ENCODE data around the gene KRTAP5-8. TPM values are rescaled to one million over a fixed set of nuclear protein-coding genes. Genes with fewer than 3 reads are reported as not detected.

Gene KRTAP5-8
- total and polyA plus RNA-seq, 2 donors (not counting 3 experiments of a cell fraction or from before 2014, with no cell fraction given) = 0.17 TPM; not detected in 1

DNA sequence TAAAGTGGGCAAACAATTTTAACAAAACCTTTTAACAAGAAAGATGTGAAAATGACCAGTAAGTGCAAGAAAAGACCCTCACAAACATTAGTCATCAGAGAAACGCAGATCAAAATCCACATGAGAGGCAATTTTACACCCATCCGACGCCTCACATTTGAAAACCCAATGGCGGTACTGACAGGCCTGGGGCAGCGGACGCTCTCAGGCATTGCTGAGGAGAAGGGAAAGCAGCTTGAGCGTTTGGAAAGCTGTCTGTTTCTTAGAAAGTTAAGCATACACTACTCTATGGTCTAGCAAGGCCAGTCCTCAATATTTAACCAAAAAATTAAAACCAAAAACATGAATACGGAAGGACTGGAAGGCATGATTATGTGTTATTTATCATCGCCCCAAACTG lies 2.0 kb upstream of the KRTAP5-8 start:
- BruUV-seq (replicated peaks) = no TSS peak

More for the DNA sequence above, 2.0 kb upstream of the KRTAP5-8 start:
- no peak overlapping the region for H3K4me3 ChIP-seq (replicated peaks in 1 of 3; ENCODE audit: insufficient read depth in 1 of 3, low read depth in 1 of 3, low read length in 3 of 3)
- H3K79me2 ChIP-seq (ENCODE audit: control insufficient read depth, insufficient read depth, low read length) = no peaks in the 10 kb centered on the region
- no peaks in the 10 kb centered on the region for H3K9me1 ChIP-seq (replicated peaks; ENCODE audit: control insufficient read depth, extremely low read depth, insufficient read depth, low read length)
- H3K27me3 ChIP-seq (ENCODE audit: control insufficient read depth in 2 of 2, insufficient read depth in 2 of 2, low read length in 2 of 2) = no peaks in the 10 kb centered on the region
- TF ChIP-seq POLR2AphosphoS5 (IDR thresholded peaks at IDR 0.05; ENCODE audit: insufficient read depth, low read depth, low read length) (no peak), FOS (IDR thresholded peaks at IDR 0.05; ENCODE audit: borderline replicate concordance, insufficient read depth, low read length) (no peak), MYC (IDR thresholded peaks at IDR 0.05; ENCODE audit: low read depth, low read length) (no peak), POLR2A (IDR thresholded peaks at IDR 0.05; ENCODE audit: low read depth, low read length) (no peak), GATA2 (IDR thresholded peaks at IDR 0.05; ENCODE audit: insufficient read depth, insufficient read length, low read depth, low read length) (no peak), EZH2 (IDR thresholded peaks at IDR 0.05; ENCODE audit: borderline replicate concordance, low read depth, low read length, severe bottlenecking) (no peak), JUN (IDR thresholded peaks at IDR 0.05; ENCODE audit: borderline replicate concordance, insufficient read depth, insufficient read length, low read depth) (no peak)
- TF ChIP-seq, protein P1, sequence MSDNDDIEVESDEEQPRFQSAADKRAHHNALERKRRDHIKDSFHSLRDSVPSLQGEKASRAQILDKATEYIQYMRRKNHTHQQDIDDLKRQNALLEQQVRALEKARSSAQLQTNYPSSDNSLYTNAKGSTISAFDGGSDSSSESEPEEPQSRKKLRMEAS (IDR thresholded peaks at IDR 0.05; ENCODE audit: insufficient read depth, insufficient read length) = no peak
- TF ChIP-seq, protein P2, sequence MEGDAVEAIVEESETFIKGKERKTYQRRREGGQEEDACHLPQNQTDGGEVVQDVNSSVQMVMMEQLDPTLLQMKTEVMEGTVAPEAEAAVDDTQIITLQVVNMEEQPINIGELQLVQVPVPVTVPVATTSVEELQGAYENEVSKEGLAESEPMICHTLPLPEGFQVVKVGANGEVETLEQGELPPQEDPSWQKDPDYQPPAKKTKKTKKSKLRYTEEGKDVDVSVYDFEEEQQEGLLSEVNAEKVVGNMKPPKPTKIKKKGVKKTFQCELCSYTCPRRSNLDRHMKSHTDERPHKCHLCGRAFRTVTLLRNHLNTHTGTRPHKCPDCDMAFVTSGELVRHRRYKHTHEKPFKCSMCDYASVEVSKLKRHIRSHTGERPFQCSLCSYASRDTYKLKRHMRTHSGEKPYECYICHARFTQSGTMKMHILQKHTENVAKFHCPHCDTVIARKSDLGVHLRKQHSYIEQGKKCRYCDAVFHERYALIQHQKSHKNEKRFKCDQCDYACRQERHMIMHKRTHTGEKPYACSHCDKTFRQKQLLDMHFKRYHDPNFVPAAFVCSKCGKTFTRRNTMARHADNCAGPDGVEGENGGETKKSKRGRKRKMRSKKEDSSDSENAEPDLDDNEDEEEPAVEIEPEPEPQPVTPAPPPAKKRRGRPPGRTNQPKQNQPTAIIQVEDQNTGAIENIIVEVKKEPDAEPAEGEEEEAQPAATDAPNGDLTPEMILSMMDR (IDR thresholded peaks at IDR 0.05; ENCODE audit: extremely low read depth in 1 of 2, insufficient read depth in 1 of 2, low read depth in 1 of 2, low read length in 2 of 2) = no peak
- ChIA-PET POLR2A (no interaction called here), CTCF (no interaction called here)
- no peaks in the 10 kb centered on the region for H3K4me1 ChIP-seq (ENCODE audit: control insufficient read depth, extremely low read depth, insufficient read depth, low read length)
- no peak overlapping the region for H3K27ac ChIP-seq (ENCODE audit: insufficient read depth, low read depth, low read length)
- H2AFZ ChIP-seq (ENCODE audit: low read depth, low read length) = no peak overlapping the region
- H3K36me3 ChIP-seq (ENCODE audit: control insufficient read depth in 2 of 2, extremely low read depth in 1 of 2, insufficient read depth in 2 of 2, low read length in 2 of 2) = no peaks in the 10 kb centered on the region
- H3K9ac ChIP-seq (replicated peaks; ENCODE audit: extremely low read depth, insufficient read depth, low read length) = no peak overlapping the region
- intact Hi-C loops (cut with micrococcal nuclease) = no loop called here
- FAIRE-seq (no peak), DNase-seq (ENCODE audit: low read depth, low spot score) (no peak)
- H3K4me2 ChIP-seq (ENCODE audit: insufficient read depth, low read length) = no peak overlapping the region
- H3K9me3 ChIP-seq (replicated peaks; ENCODE audit: control insufficient read depth, insufficient read depth, low read length) = no peaks in the 10 kb centered on the region
- dilution Hi-C loops (cut with MboI; ENCODE audit: extremely low pct_ligation_motif_present, low sequenced_read_pairs) = no loop called here
- H4K20me1 ChIP-seq (replicated peaks; ENCODE audit: control insufficient read depth, extremely low read depth, insufficient read depth, low read length) = no peaks in the 10 kb centered on the region
